Left ventricle myocardium inferior (tissue), 1 donor: ENCODE data around the gene CCDC187. TPM values are rescaled to one million over a fixed set of nuclear protein-coding genes. Genes with fewer than 3 reads are reported as not detected.

Experiments used
- DNase-seq: peaks from one replicate; pipeline ENCODE4 v3.0.0-alpha.2; 2020
- H3K27ac ChIP-seq: fragments of 200-600 bp; replicated peaks from 2 replicates; pipeline ENCODE4 v1.8.0; 2021
- H3K27me3 ChIP-seq: fragments of 200-600 bp; 2 replicates; pipeline ENCODE4 v1.8.0; 2021; ENCODE audit warnings: low read depth
- H3K36me3 ChIP-seq: fragments of 200-600 bp; 2 replicates; pipeline ENCODE4 v1.8.0; 2021
- H3K4me1 ChIP-seq: fragments of 200-600 bp; 2 replicates; pipeline ENCODE4 v1.8.0; 2021
- H3K4me3 ChIP-seq: fragments of 200-600 bp; 2 replicates; pipeline ENCODE4 v1.8.0; 2021; ENCODE audit warnings: mild to moderate bottlenecking, moderate library complexity
- H3K9me3 ChIP-seq: fragments of 200-600 bp; replicated peaks from 2 replicates; pipeline ENCODE4 v1.8.0; 2021
- intact Hi-C: fragments of 100-400 bp; cut with micrococcal nuclease; formaldehyde crosslinking; loops from one replicate; pipeline ENCODE4 v1.11.0; 2022
- total RNA-seq: library from RNA; stranded (reverse); fragmentation: NEBNext Ultra II Directional; extraction: Animal tissue kit (Norgen Biotek cat#: 25700); gene quantifications from one replicate; pipeline ENCODE4 v1.2.1, GENCODE V29; 2021
- TF ChIP-seq, protein P1 (sequence below): fragments of 200-600 bp; IDR thresholded peaks from 2 replicates; pipeline ENCODE4 v1.8.0; 2021; ENCODE audit warnings: antibody characterized with exemption, mild to moderate bottlenecking, borderline replicate concordance
- donor health status: DM: no; HTN: yes; CAD: no; lungs with severe emphysema.

CCDC187 gene
- total RNA-seq, 1 donor from 2014 or later = not detected

DNA sequence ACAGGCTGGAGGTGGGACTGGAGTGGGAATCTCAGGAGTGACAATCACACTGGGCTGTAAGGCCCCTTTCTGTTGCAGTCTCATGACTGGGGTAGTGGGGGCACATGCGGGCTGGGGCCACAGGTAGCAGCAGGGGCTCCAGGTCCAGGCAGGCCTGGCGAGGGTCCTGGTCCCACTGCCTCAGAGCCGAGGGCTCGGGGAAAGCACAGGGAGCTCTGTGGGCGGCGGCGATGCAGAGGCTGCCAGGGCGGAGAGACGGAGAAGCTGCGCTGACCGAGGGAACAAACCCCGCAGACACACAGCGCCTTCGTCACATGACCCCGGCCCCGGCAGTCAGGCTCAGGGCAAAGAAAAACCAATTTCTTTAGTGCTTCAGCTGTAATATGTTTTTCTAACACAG is 93.6 kb downstream of the CCDC187 start:
- Histone ChIP-seq H3K36me3 (peaks cover 63% of the 10 kb centered on the region), H3K27ac (no peak overlapping the region), H3K4me3 (no peak overlapping the region), H3K4me1 (no peaks in the 10 kb centered on the region), H3K27me3 (peaks cover 5% of the 10 kb centered on the region), H3K9me3 (no peaks in the 10 kb centered on the region)
- DNase-seq = no peak
- TF ChIP-seq, protein P1, sequence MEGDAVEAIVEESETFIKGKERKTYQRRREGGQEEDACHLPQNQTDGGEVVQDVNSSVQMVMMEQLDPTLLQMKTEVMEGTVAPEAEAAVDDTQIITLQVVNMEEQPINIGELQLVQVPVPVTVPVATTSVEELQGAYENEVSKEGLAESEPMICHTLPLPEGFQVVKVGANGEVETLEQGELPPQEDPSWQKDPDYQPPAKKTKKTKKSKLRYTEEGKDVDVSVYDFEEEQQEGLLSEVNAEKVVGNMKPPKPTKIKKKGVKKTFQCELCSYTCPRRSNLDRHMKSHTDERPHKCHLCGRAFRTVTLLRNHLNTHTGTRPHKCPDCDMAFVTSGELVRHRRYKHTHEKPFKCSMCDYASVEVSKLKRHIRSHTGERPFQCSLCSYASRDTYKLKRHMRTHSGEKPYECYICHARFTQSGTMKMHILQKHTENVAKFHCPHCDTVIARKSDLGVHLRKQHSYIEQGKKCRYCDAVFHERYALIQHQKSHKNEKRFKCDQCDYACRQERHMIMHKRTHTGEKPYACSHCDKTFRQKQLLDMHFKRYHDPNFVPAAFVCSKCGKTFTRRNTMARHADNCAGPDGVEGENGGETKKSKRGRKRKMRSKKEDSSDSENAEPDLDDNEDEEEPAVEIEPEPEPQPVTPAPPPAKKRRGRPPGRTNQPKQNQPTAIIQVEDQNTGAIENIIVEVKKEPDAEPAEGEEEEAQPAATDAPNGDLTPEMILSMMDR = no peak
- intact Hi-C loops = no loop called here

DNA sequence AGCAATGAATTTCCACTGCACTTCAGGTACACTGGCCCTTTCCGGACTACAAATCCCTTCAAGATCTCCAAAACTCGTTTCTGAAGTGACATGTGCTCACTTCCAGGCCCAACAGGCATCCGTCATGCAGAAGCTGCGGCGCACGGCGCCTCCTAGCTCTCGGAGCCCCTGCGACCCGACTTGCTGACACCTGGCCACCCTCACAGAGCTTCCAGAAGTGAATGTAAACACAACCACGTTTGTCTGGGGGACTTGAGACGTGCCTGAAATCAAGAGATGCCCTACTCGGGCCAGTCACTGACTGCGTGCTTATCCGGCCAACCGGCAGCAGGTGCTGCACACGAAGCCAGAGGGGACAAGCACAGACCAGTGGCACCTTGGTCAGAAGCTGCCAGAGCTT is 94.1 kb downstream of the CCDC187 start:
- Histone ChIP-seq H3K27ac (no peak overlapping the region), H3K4me1 (peaks cover 2% of the 10 kb centered on the region), H3K4me3 (no peak overlapping the region), H3K36me3 (peaks cover 58% of the 10 kb centered on the region), H3K9me3 (no peaks in the 10 kb centered on the region), H3K27me3 (peaks cover 10% of the 10 kb centered on the region)
- TF ChIP-seq, protein P1 = no peak
- no peak for DNase-seq
- intact Hi-C loops = no loop called here

DNA sequence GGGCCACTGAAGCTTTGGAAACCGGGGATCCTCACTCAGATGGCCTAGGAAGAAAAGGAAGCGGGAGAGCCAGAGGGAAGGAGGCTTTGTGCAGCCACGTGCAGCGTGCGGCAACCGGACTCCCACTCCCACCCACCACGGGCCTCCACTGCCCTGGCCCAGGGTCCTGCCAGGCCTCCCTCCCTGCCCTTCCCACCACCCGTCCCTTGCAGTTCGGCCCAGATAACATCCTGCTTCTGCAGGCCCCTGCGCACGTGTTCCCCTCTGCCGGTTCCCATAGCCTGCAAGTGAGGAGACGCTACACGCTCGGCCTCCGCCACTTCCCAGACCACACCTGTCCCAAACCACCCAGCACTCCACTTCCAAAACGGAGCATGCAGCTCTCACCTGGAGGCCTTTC is 94.7 kb downstream of the CCDC187 start:
- Histone ChIP-seq H3K9me3 (no peaks in the 10 kb centered on the region), H3K4me3 (no peak overlapping the region), H3K27ac (no peak overlapping the region), H3K36me3 (peaks cover 53% of the 10 kb centered on the region), H3K27me3 (peaks cover 15% of the 10 kb centered on the region), H3K4me1 (peaks cover 3% of the 10 kb centered on the region)
- DNase-seq = no peak
- intact Hi-C loops = no loop called here
- TF ChIP-seq, protein P1 = no peak

DNA sequence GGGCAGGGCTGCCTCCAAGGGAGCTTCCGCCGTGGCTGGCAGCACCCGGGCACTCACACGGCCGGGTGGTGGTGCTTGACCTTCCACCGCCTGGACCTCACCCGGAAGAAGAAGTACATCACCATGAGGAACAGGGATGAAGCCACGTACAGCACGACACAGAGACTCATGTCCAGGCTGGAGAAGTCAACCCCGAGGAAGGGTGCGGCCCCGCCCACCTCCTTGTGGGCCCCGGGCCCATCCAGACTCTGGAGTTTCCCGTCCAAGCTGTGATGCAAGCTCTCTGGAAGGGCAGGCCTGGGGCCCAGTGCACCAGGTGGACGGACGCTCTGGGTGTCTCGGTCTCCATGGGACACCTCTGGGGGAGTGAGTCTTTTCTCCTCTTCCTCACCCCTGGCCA is 95.2 kb downstream of the CCDC187 start:
- H3K27me3 ChIP-seq = peaks cover 21% of the 10 kb centered on the region
- H3K4me3 ChIP-seq = no peak overlapping the region
- no peaks in the 10 kb centered on the region for H3K9me3 ChIP-seq
- intact Hi-C loops = no loop called here
- H3K36me3 ChIP-seq = peaks cover 47% of the 10 kb centered on the region
- no peak for DNase-seq
- TF ChIP-seq, protein P1 = no peak
- H3K4me1 ChIP-seq = peaks cover 3% of the 10 kb centered on the region
- H3K27ac ChIP-seq = no peak overlapping the region

DNA sequence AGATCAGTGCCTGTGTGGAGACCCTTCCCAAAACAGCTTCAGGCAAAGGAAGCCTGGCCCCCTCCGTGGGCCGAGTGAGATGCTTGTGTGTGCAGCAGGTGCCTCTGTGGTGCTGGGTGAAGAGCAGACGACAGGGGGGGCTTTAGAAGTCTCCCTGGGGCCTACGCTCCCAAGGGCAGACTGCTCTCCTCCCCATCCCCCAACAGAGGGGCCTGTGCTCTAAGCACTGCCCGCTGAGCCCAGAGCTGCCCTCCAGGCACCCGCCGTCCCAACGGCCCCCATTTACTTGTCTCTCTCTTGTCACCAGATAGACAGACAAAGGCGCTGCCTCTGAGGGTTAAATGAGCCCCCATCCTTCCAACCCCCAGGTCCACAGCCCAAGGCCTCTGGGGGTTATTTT is 96.3 kb downstream of the CCDC187 start:
- Histone ChIP-seq H3K27ac (no peak overlapping the region), H3K4me3 (no peak overlapping the region), H3K36me3 (peaks cover 40% of the 10 kb centered on the region), H3K9me3 (no peaks in the 10 kb centered on the region), H3K4me1 (peaks cover 3% of the 10 kb centered on the region), H3K27me3 (peaks cover 31% of the 10 kb centered on the region)
- DNase-seq = no peak
- TF ChIP-seq, protein P1 = no peak
- intact Hi-C loops = no loop called here
